ENCODE results near the gene ZNF587.
A peak's percentile ranks its signal among the peaks of the same experiment; 100 is the strongest.
"Not testable (repeated sequence)": the region's sequence is repeated elsewhere in the genome, so short reads cannot be mapped to it uniquely, and the experiment has no call there.

Gene ZNF587

GRCh38 chr19:57812226-57812625 is 37.4 kb upstream of the ZNF587 start:
- H3K4me3 ChIP-seq (ENCODE audit: low read depth, low read length): no peak overlapping the region
- no peak for DNase-seq (ENCODE audit: low read depth)
- no peak for TF ChIP-seq CTCF (conservative IDR thresholded peaks at IDR 0.05; ENCODE audit: low read depth, low read length)

- not testable (repeated sequence) for DNase-seq (ENCODE audit: low read depth); H3K4me3 ChIP-seq (ENCODE audit: low read depth, low read length)
These were observed 36.5 kb upstream of the ZNF587 start for GRCh38 chr19:57812975-57813820.

- DNase-seq (ENCODE audit: low read depth): no peak
- TF ChIP-seq CTCF (conservative IDR thresholded peaks at IDR 0.05; ENCODE audit: low read depth, low read length): no peak
- H3K4me3 ChIP-seq (ENCODE audit: low read depth, low read length): peak overlapping the region; percentile 96
These were observed 35.6 kb upstream of the ZNF587 start for GRCh38 chr19:57813919-57814504.

GRCh38 chr19:57814505-57815246 is 35.0 kb upstream of the ZNF587 start, which contains the start of gene ZNF552:
ZNF552 (minus strand) TSS chr19:57814913; CDS start chr19:57814743, 170 bp downstream.
- peak; percentile 94 for DNase-seq (ENCODE audit: low read depth)
- no peak for TF ChIP-seq CTCF (conservative IDR thresholded peaks at IDR 0.05; ENCODE audit: low read depth, low read length)
- H3K4me3 ChIP-seq (ENCODE audit: low read depth, low read length): peak within 1 kb of the TSS; percentile 96

- H3K4me3 ChIP-seq (ENCODE audit: low read depth, low read length): peak overlapping the region; percentile 96
- no peak for DNase-seq (ENCODE audit: low read depth)
- TF ChIP-seq CTCF (conservative IDR thresholded peaks at IDR 0.05; ENCODE audit: low read depth, low read length): no peak
These were observed 34.2 kb upstream of the ZNF587 start for GRCh38 chr19:57815247-57816075.

GRCh38 chr19:57816652-57817051 is 33.0 kb upstream of the ZNF587 start:
- no peak for TF ChIP-seq CTCF (conservative IDR thresholded peaks at IDR 0.05; ENCODE audit: low read depth, low read length)
- no peak for DNase-seq (ENCODE audit: low read depth)
- no peak overlapping the region for H3K4me3 ChIP-seq (ENCODE audit: low read depth, low read length)
